Measurements from ENCODE around the gene ZNF507.

The ZNF507 gene

DNA sequence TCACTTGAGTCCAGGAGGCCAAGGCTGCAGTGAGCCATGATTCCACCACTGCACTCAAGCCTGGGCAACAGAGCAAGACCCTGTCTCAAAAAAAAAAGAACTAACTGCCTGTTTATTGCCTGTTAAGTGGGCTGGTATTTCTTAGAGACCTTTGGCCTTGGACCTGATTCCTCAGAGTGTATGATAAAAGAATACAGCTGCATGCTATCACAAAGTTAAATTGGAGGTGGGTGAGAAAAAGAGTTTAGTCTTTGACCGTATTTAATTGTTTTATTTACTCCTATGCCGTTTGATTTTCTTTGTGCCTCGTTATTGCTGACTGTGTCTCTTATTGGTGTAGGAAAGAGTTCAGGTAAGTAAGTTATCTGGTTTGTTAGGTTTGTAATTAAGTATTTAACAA is 34.9 kb downstream of the ZNF507 start:
- TF ChIP-seq MYC (IDR thresholded peaks at IDR 0.05; ENCODE audit: low read depth, low read length) (no peak), POLR2A (IDR thresholded peaks at IDR 0.05; ENCODE audit: extremely low read depth, insufficient read length) (no peak), CTCF (IDR thresholded peaks at IDR 0.05; ENCODE audit: low read depth, low read length) (no peak)
- TF ChIP-seq, protein P1, sequence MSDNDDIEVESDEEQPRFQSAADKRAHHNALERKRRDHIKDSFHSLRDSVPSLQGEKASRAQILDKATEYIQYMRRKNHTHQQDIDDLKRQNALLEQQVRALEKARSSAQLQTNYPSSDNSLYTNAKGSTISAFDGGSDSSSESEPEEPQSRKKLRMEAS (IDR thresholded peaks at IDR 0.05; ENCODE audit: low read depth, low read length), result no peak
- DNase-seq (ENCODE audit: low read depth), result no peak
- H3K4me3 ChIP-seq (ENCODE audit: low read depth, low read length), result no peak overlapping the region

GRCh38 chr19:32387701-32388392 is 42.4 kb downstream of the ZNF507 start:
- peak; percentile 1 for DNase-seq (ENCODE audit: low read depth)

DNA sequence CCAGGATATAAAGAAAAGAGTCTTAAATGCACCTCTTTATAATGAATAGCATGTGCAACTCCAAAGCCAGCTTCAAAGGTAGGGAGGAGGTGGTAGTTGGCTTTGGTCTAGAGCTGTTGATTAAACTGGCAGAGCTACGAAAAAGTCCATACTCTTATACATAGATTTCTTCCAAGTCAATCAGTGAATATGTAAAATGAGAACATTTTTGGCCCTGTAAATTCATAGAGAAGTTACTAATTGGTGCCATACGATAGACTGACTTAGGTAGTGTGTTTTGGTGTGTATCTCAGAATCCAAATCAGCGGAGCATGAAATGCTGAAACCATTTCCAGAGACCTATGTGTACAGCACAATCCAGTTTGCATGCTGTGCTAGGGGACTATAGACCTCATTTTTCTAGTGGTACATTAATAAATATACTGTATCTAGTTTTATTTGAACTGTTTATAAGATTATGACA is 43.0 kb downstream of the ZNF507 start:
- no peak for DNase-seq (ENCODE audit: low read depth)
- no peak overlapping the region for H3K4me3 ChIP-seq (ENCODE audit: low read depth, low read length)
- TF ChIP-seq CTCF (IDR thresholded peaks at IDR 0.05; ENCODE audit: low read depth, low read length), result no peak
- TF ChIP-seq, protein P1 (IDR thresholded peaks at IDR 0.05; ENCODE audit: low read depth, low read length), result no peak
- no peak for TF ChIP-seq MYC (IDR thresholded peaks at IDR 0.05; ENCODE audit: low read depth, low read length)
- TF ChIP-seq POLR2A (IDR thresholded peaks at IDR 0.05; ENCODE audit: extremely low read depth, insufficient read length), result no peak

More at GRCh38 chr19:32387701-32388392, 42.4 kb downstream of the ZNF507 start:
- H3K4me3 ChIP-seq (ENCODE audit: low read depth, low read length), result no peak overlapping the region
- TF ChIP-seq CTCF (IDR thresholded peaks at IDR 0.05; ENCODE audit: low read depth, low read length), result no peak
- TF ChIP-seq, protein P1 (IDR thresholded peaks at IDR 0.05; ENCODE audit: low read depth, low read length), result 0 out of 2 replicates have a peak, but pooled peaks have one; percentile 23

DNA sequence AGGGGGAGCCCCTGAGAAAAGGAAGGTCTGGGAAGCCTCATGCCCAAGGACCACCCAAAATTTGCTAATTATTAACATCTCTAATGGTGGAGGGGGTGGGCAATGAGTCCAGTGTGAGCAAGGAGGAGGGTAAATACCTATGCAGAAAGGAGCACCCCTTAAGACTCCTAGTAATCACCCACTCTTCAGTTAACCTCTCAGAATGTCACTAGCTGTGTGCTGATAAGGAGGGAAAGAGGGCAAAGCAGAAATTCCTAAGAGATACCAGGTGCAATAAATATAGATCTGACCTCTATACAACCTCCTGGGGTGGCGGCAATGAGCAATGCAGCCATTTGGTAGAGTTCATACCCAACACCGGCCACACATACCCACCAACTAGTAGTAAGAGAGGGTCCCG is 47.5 kb downstream of the ZNF507 start:
- DNase-seq (ENCODE audit: low read depth), result no peak

DNA sequence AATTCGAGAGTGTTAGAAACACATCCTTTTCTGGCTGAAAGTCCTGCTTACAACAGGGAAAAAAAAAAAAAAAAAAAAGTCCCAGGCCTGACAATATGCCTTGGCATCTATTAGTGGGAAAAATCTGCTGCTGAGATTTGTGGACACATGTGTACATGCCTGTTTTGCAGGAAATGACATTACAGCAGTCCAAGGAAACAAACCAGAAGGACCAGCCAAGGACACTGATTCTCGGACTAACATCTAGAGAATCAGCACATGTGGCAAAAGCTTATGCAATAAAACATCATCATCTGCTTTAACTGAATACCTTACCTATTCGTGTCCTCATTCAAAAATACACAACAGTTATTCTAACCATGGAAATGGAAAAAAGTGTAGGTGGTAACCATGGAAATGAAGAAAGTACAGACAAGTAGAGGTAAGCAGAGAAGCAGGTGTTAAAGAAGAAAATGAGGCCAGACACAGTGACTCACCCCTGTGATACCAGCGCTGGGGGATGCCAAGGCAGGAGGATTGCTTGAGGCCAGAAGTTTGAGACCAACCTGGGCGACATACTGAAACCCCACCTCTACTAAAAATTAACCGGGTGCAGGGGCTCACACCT is 50.7 kb downstream of the ZNF507 start:
- no peak overlapping the region for H3K4me3 ChIP-seq (ENCODE audit: low read depth, low read length)
- no peak for DNase-seq (ENCODE audit: low read depth)
- TF ChIP-seq POLR2A (IDR thresholded peaks at IDR 0.05; ENCODE audit: extremely low read depth, insufficient read length) (no peak), MYC (IDR thresholded peaks at IDR 0.05; ENCODE audit: low read depth, low read length) (no peak), CTCF (IDR thresholded peaks at IDR 0.05; ENCODE audit: low read depth, low read length) (no peak)
- TF ChIP-seq, protein P1 (IDR thresholded peaks at IDR 0.05; ENCODE audit: low read depth, low read length), result no peak

More for the DNA sequence above, 47.5 kb downstream of the ZNF507 start:
- no peak overlapping the region for H3K4me3 ChIP-seq (ENCODE audit: low read depth, low read length)
- TF ChIP-seq POLR2A (IDR thresholded peaks at IDR 0.05; ENCODE audit: extremely low read depth, insufficient read length) (no peak), MYC (IDR thresholded peaks at IDR 0.05; ENCODE audit: low read depth, low read length) (no peak), CTCF (IDR thresholded peaks at IDR 0.05; ENCODE audit: low read depth, low read length) (no peak)
- TF ChIP-seq, protein P1 (IDR thresholded peaks at IDR 0.05; ENCODE audit: low read depth, low read length), result no peak

Measured in NB4 (cell line).